Activated CD4-positive, alpha-beta T cell treated with anti-CD3 and anti-CD28 coated beads for 24 hours (primary cell): ENCODE data around the gene ITPRIP.

Experiments used
- DNase-seq, 2 donors: peaks; one replicate each; pipeline ENCODE4 v3.0.0-alpha.2; 2020; ENCODE audit warnings: low read depth in 2 of 2

Gene ITPRIP

GRCh38 chr10:104340641-104341040 lies 2.4 kb upstream of the ITPRIP start:
- no peak for DNase-seq

GRCh38 chr10:104340111-104340526 lies 1.9 kb upstream of the ITPRIP start:
- no peak for DNase-seq

GRCh38 chr10:104339469-104340110 lies 1.3 kb upstream of the ITPRIP start:
- no peak for DNase-seq

GRCh38 chr10:104337521-104337984 lies 712 bp downstream of the ITPRIP start:
- DNase-seq = no peak

- DNase-seq = no peak
Measured at GRCh38 chr10:104336821-104337467, 1.3 kb downstream of the ITPRIP start.

- DNase-seq = no peak
Measured at GRCh38 chr10:104334965-104335650, 3.2 kb downstream of the ITPRIP start.

GRCh38 chr10:104334561-104334960 lies 3.7 kb downstream of the ITPRIP start:
- DNase-seq = no peak

GRCh38 chr10:104333728-104334373 lies 4.4 kb downstream of the ITPRIP start:
- no peak for DNase-seq

GRCh38 chr10:104333032-104333727 lies 5.1 kb downstream of the ITPRIP start:
- no peak for DNase-seq

GRCh38 chr10:104332243-104333031 lies 5.8 kb downstream of the ITPRIP start:
- no peak for DNase-seq

GRCh38 chr10:104331208-104331838 lies 6.9 kb downstream of the ITPRIP start:
- no peak for DNase-seq

GRCh38 chr10:104330168-104331110 lies 7.8 kb downstream of the ITPRIP start:
- no peak for DNase-seq

GRCh38 chr10:104329735-104330134 lies 8.5 kb downstream of the ITPRIP start:
- DNase-seq = no peak

- DNase-seq = peak; percentile 44 to 72
Measured at GRCh38 chr10:104328896-104329710, 9.2 kb downstream of the ITPRIP start.

- no peak for DNase-seq
Measured at GRCh38 chr10:104328646-104328895, 9.7 kb downstream of the ITPRIP start.

- no peak for DNase-seq
Measured at GRCh38 chr10:104327745-104328645, 10.3 kb downstream of the ITPRIP start.

- no peak for DNase-seq
Measured at GRCh38 chr10:104326991-104327610, 11.2 kb downstream of the ITPRIP start.
